IMR-90 (cell line): ENCODE data around the gene RAB40C. TPM values are rescaled to one million over a fixed set of nuclear protein-coding genes. Genes with fewer than 3 reads are reported as not detected.

Source experiments
- ATAC-seq: fragments of 200-7000 bp; cut with Tn5 transposase; 2 replicates; pipeline ENCODE4 v1.9.1; 2020; ENCODE audit warnings: low read depth, mild to moderate bottlenecking, moderate library complexity
- BruUV-seq: library from RNA; stranded (reverse); fragments of 400-500 nt; replicated peaks from 2 replicates; lab custom pipeline; 2021; lab: Mats Ljungman, UMichigan
- CTCF ChIA-PET: fragments of 300-600 bp; formaldehyde crosslinking; extraction: SDS; loops from one replicate; lab custom pipeline; 2021; ENCODE audit warnings: antibody characterized with exemption; lab: Yijun Ruan, JAX
- POLR2A ChIA-PET: fragments of 300-600 bp; sonication (Branson Sonifier 250); formaldehyde crosslinking; loops from one replicate; lab custom pipeline; 2022; ENCODE audit warnings: antibody characterized with exemption; ENCODE audit not compliant: unreplicated experiment; lab: Charles Lee
- DNase-seq: peaks from one replicate; pipeline ENCODE4 v3.0.0; 2013
- H2AFZ ChIP-seq: replicated peaks from 2 replicates; pipeline ENCODE3; 2013; ENCODE audit warnings: low read length, mild to moderate bottlenecking; ENCODE audit not compliant: poor library complexity
- H2AK5ac ChIP-seq: 2 replicates; pipeline ENCODE4 v1.6.1; 2013; ENCODE audit warnings: low read depth, low read length, inconsistent platforms
- H2AK9ac ChIP-seq: replicated peaks from 2 replicates; pipeline ENCODE3; 2013; ENCODE audit warnings: mild to moderate bottlenecking, low read depth, low read length, moderate library complexity; ENCODE audit not compliant: poor library complexity
- H2BK120ac ChIP-seq: 2 replicates; pipeline ENCODE4 v1.6.1; 2013; ENCODE audit warnings: low read depth, low read length, inconsistent platforms
- H2BK15ac ChIP-seq: 3 replicates; pipeline ENCODE4 v1.6.1; 2013; ENCODE audit warnings: low read depth, low read length, inconsistent platforms
- H2BK20ac ChIP-seq: 2 replicates; pipeline ENCODE4 v1.6.1; 2013; ENCODE audit warnings: low read depth, mild to moderate bottlenecking, inconsistent platforms, low read length, moderate library complexity
- H2BK5ac ChIP-seq: 2 replicates; pipeline ENCODE4 v1.6.1; 2013; ENCODE audit warnings: mild to moderate bottlenecking, low read depth, low read length, inconsistent platforms; ENCODE audit not compliant: poor library complexity, severe bottlenecking
- H3K14ac ChIP-seq: replicated peaks from 2 replicates; pipeline ENCODE4 v1.6.1; 2013; ENCODE audit warnings: low read depth, low read length, inconsistent platforms
- H3K18ac ChIP-seq: 2 replicates; pipeline ENCODE4 v1.6.1; 2013; ENCODE audit warnings: low read depth, low read length, control low read depth
- H3K23ac ChIP-seq: 2 replicates; pipeline ENCODE4 v1.6.1; 2013; ENCODE audit warnings: low read depth, low read length, inconsistent platforms
- H3K27ac ChIP-seq: 2 replicates; pipeline ENCODE4 v1.5.1; 2013; ENCODE audit warnings: mild to moderate bottlenecking, control low read depth, low read length; ENCODE audit not compliant: insufficient read depth
- H3K27me3 ChIP-seq: 2 replicates; pipeline ENCODE4 v1.6.1; 2013; ENCODE audit warnings: low read length; ENCODE audit not compliant: control insufficient read depth, insufficient read depth
- H3K36me3 ChIP-seq: 2 replicates; pipeline ENCODE4 v1.6.1; 2013; ENCODE audit warnings: low read length, mixed read lengths; ENCODE audit not compliant: control insufficient read depth, insufficient read depth
- H3K4ac ChIP-seq: 2 replicates; pipeline ENCODE4 v1.6.1; 2013; ENCODE audit warnings: low read depth, low read length, inconsistent platforms
- H3K4me1 ChIP-seq: 2 replicates; pipeline ENCODE4 v1.6.1; 2013; ENCODE audit warnings: low read length, mixed read lengths; ENCODE audit not compliant: control insufficient read depth, insufficient read depth
- H3K4me2 ChIP-seq: 2 replicates; pipeline ENCODE4 v1.6.1; 2013; ENCODE audit warnings: low read depth, mild to moderate bottlenecking, control low read depth, low read length, moderate library complexity
- H3K4me3 ChIP-seq: 2 replicates; pipeline ENCODE4 v1.5.1; 2013; ENCODE audit warnings: low read depth, mild to moderate bottlenecking, control low read depth, low read length, moderate library complexity; ENCODE audit not compliant: insufficient read depth
- H3K56ac ChIP-seq: 2 replicates; pipeline ENCODE4 v1.6.1; 2013; ENCODE audit warnings: low read length, inconsistent platforms; ENCODE audit not compliant: insufficient read depth; ENCODE audit errors: extremely low read depth
- H3K79me1 ChIP-seq, 2 experiments: 2 replicates each; pipeline ENCODE4 v1.6.1; 2013; ENCODE audit warnings: low read length in 2 of 2, inconsistent platforms in 1 of 2, low read depth in 1 of 2
- H3K9ac ChIP-seq: 2 replicates; pipeline ENCODE4 v1.6.1; 2013; ENCODE audit warnings: low read depth, low read length, control low read depth
- H3K9me1 ChIP-seq: 2 replicates; pipeline ENCODE4 v1.6.1; 2013; ENCODE audit warnings: low read length, inconsistent platforms; ENCODE audit not compliant: insufficient read depth
- H3K9me3 ChIP-seq: 2 replicates; pipeline ENCODE4 v1.6.1; 2013; ENCODE audit warnings: low read length; ENCODE audit not compliant: control insufficient read depth, insufficient read depth
- H4K20me1 ChIP-seq: 2 replicates; pipeline ENCODE4 v1.6.1; 2013; ENCODE audit warnings: low read length, inconsistent platforms; ENCODE audit not compliant: insufficient read depth
- H4K5ac ChIP-seq: 2 replicates; pipeline ENCODE4 v1.6.1; 2013; ENCODE audit warnings: mild to moderate bottlenecking, low read depth, low read length, control low read depth
- H4K8ac ChIP-seq, 2 experiments: 2 replicates each; pipeline ENCODE4 v1.6.1; 2013; ENCODE audit warnings: low read depth in 2 of 2, low read length in 2 of 2, control low read depth in 1 of 2, inconsistent platforms in 1 of 2
- H4K91ac ChIP-seq: 2 replicates; pipeline ENCODE4 v1.6.1; 2013; ENCODE audit warnings: low read depth, low read length, inconsistent platforms; ENCODE audit not compliant: insufficient read depth
- CHD1 ChIP-seq: IDR thresholded peaks from 2 replicates; pipeline ENCODE4 v1.6.1; 2012; ENCODE audit warnings: low read depth, low read length, improper control_type of control experiment
- FOS ChIP-seq: fragments of 150-350 bp; IDR thresholded peaks from 2 replicates; pipeline ENCODE4 v1.6.1; 2016; ENCODE audit warnings: low read depth, low read length
- POLR2A ChIP-seq: IDR thresholded peaks from 2 replicates; pipeline ENCODE4 v1.6.1; 2012; ENCODE audit warnings: mild to moderate bottlenecking, low read depth, low read length
- RCOR1 ChIP-seq: IDR thresholded peaks from 2 replicates; pipeline ENCODE4 v1.6.1; 2012; ENCODE audit warnings: mild to moderate bottlenecking, low read length, improper control_type of control experiment; ENCODE audit not compliant: insufficient replicate concordance
- SMC3 ChIP-seq: fragments of 150-350 bp; IDR thresholded peaks from 2 replicates; pipeline ENCODE4 v1.6.1; 2016; ENCODE audit warnings: low read depth, mild to moderate bottlenecking, antibody characterized with exemption, low read length, moderate library complexity
- WGBS, 2 experiments: methylation state at CpG; one replicate each; pipeline versions ENCODE4 v1.1.5 to v1.1.7; 2013; ENCODE audit warnings: missing lambda C conversion rate in 2 of 2; ENCODE audit not compliant: insufficient read length in 1 of 2; ENCODE audit errors: extremely low coverage in 2 of 2; 5-methylcytosine and 5-hydroxymethylcytosine counted together
- dilution Hi-C: fragments of 300-500 bp; cut with HindIII; formaldehyde crosslinking; loops from one replicate; pipeline ENCODE4 v1.14.3; 2018; ENCODE audit warnings: low sequenced_read_pairs; ENCODE audit not compliant: unreplicated experiment
- in situ Hi-C: fragments of 300-500 bp; cut with MboI; formaldehyde crosslinking; loops from 3 replicates; pipeline ENCODE4 v1.14.3; 2019; ENCODE audit warnings: low sequenced_read_pairs, inconsistent platforms, mixed read lengths
- intact Hi-C: fragments of 100-400 bp; cut with micrococcal nuclease; formaldehyde crosslinking; loops from 2 replicates; pipeline ENCODE4 v1.10.0; 2022
- polyA plus RNA-seq, 3 experiments: library from polyadenylated mRNA; depleted of rRNA; stranded (reverse); fragments of >200 nt; gene quantifications; 2 replicates each; pipeline ENCODE4 v1.2.3, GENCODE V29; 2012; ENCODE audit warnings: low replicate concordance in 1 of 3
- total RNA-seq: library from RNA; depleted of rRNA; stranded (reverse); fragments of >200 nt; gene quantifications from 2 replicates; pipeline ENCODE4 v1.2.3, GENCODE V29; 2012
- TF ChIP-seq, protein P1 (sequence below): conservative IDR thresholded peaks from 2 replicates; pipeline ENCODE4 v1.5.1; 2012; ENCODE audit warnings: mild to moderate bottlenecking, low read depth, low read length, improper control_type of control experiment
- TF ChIP-seq, protein P2 (sequence below): fragments of 150-350 bp; IDR thresholded peaks from 2 replicates; pipeline ENCODE4 v1.6.1; 2016; ENCODE audit warnings: low read depth, mild to moderate bottlenecking, low read length, moderate library complexity, borderline replicate concordance

Gene RAB40C
- total and polyA plus RNA-seq, 2 of the 4 experiments (the other 2 are of a cell fraction), result 6.8 to 13.7 TPM

DNA sequence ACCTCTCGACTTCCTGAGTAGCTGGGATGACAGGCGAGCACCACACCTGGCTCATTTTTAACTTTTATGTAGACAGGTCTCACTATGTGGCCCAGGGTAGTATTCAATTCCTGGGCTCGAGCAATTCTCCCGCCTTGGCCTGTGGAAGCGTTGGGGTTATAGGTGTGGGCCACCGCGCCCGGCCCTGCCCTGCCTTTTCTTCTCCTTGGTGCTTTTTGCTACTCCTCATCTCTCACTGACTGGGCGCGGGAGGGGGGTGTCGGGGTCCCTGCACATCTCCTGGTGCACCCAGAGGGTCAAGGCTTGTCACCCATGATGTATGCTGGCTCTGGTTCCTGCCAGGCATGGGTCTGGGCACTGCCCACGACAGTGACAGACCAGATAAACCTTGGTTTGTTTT, 54.7 kb downstream of the RAB40C start:
- POLR2A ChIA-PET, result interaction anchor here (1.2 kb wide), 1 partner anchor 52 kb away, joined by 20 read pairs; no protein-coding TSS in a partner anchor
- peaks cover 8% of the 10 kb centered on the region; the same call in 1 of the 2 replicates for H3K9me1 ChIP-seq
- H3K4me1 ChIP-seq, result peaks cover 16% of the 10 kb centered on the region
- no peak overlapping the region for H2AFZ ChIP-seq
- intact Hi-C loops (no loop called here), dilution Hi-C loops (no loop called here), in situ Hi-C loops (loop anchor here (10.0 kb wide), 1 partner anchor 250 kb away; the partner anchor contains the start of gene NME4)
- H3K4ac ChIP-seq, result no peak overlapping the region
- H3K9ac ChIP-seq, result no peak overlapping the region
- H2BK120ac ChIP-seq, result no peak overlapping the region
- H2BK5ac ChIP-seq, result no peak overlapping the region
- no peak overlapping the region for H4K5ac ChIP-seq
- no peak overlapping the region for H3K18ac ChIP-seq
- CTCF ChIA-PET, result no interaction called here
- no TSS peak for BruUV-seq
- H2BK15ac ChIP-seq, result no peak overlapping the region
- H4K20me1 ChIP-seq, result no peaks in the 10 kb centered on the region; the same call in 1 of the 2 replicates
- no CpG with 5 or more reads among the region's 12 CpGs for WGBS, 2 experiments
- no peak overlapping the region for H4K91ac ChIP-seq
- peaks cover 9 to 54% of the 10 kb centered on the region in 2 experiments; a peak in 3 of 4 replicates for H3K79me1 ChIP-seq
- TF ChIP-seq POLR2A (no peak), CHD1 (no peak), SMC3 (no peak), FOS (no peak), RCOR1 (no peak)
- TF ChIP-seq, protein P1, sequence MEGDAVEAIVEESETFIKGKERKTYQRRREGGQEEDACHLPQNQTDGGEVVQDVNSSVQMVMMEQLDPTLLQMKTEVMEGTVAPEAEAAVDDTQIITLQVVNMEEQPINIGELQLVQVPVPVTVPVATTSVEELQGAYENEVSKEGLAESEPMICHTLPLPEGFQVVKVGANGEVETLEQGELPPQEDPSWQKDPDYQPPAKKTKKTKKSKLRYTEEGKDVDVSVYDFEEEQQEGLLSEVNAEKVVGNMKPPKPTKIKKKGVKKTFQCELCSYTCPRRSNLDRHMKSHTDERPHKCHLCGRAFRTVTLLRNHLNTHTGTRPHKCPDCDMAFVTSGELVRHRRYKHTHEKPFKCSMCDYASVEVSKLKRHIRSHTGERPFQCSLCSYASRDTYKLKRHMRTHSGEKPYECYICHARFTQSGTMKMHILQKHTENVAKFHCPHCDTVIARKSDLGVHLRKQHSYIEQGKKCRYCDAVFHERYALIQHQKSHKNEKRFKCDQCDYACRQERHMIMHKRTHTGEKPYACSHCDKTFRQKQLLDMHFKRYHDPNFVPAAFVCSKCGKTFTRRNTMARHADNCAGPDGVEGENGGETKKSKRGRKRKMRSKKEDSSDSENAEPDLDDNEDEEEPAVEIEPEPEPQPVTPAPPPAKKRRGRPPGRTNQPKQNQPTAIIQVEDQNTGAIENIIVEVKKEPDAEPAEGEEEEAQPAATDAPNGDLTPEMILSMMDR, result no peak
- TF ChIP-seq, protein P2, sequence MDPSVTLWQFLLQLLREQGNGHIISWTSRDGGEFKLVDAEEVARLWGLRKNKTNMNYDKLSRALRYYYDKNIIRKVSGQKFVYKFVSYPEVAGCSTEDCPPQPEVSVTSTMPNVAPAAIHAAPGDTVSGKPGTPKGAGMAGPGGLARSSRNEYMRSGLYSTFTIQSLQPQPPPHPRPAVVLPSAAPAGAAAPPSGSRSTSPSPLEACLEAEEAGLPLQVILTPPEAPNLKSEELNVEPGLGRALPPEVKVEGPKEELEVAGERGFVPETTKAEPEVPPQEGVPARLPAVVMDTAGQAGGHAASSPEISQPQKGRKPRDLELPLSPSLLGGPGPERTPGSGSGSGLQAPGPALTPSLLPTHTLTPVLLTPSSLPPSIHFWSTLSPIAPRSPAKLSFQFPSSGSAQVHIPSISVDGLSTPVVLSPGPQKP, result no peak
- H2AK9ac ChIP-seq, result no peak overlapping the region
- no peak overlapping the region for H3K56ac ChIP-seq
- no peaks in the 10 kb centered on the region for H3K9me3 ChIP-seq
- no peak overlapping the region for H3K4me2 ChIP-seq
- no peaks in the 10 kb centered on the region for H3K36me3 ChIP-seq
- no peak overlapping the region for H3K4me3 ChIP-seq
- DNase-seq (no peak), ATAC-seq (no peak)
- H3K27ac ChIP-seq, result no peak overlapping the region
- H3K14ac ChIP-seq, result no peak overlapping the region
- no peaks in the 10 kb centered on the region for H3K27me3 ChIP-seq
- H3K23ac ChIP-seq, result no peak overlapping the region
- H2BK20ac ChIP-seq, result no peak overlapping the region
- H4K8ac ChIP-seq, result no peak overlapping the region
- H2AK5ac ChIP-seq, result no peak overlapping the region
